Hepatocyte (in vitro differentiated cells): Measurements from ENCODE around the gene MFAP2. TPM values are rescaled to one million over a fixed set of nuclear protein-coding genes. Genes with fewer than 3 reads are reported as not detected.
"Not testable (repeated sequence)": the region's sequence is repeated elsewhere in the genome, so short reads cannot be mapped to it uniquely, and the experiment has no call there.

Experiments
- DNase-seq: peaks from one replicate; pipeline ENCODE4 v3.0.0-alpha.2; 2016; ENCODE audit warnings: low spot score
- H2AFZ ChIP-seq: fragments of 200-600 bp; sonication (generic); 2 replicates; pipeline ENCODE4 v1.6.0; 2016; ENCODE audit warnings: antibody characterized with exemption, mild to moderate bottlenecking
- H3K27ac ChIP-seq: fragments of 200-600 bp; sonication (generic); 2 replicates; pipeline ENCODE4 v1.5.1; 2016; ENCODE audit warnings: mild to moderate bottlenecking
- H3K27me3 ChIP-seq: fragments of 200-600 bp; sonication (generic); 2 replicates; pipeline ENCODE4 v1.6.1; 2016
- H3K36me3 ChIP-seq: fragments of 200-600 bp; sonication (generic); replicated peaks from 2 replicates; pipeline ENCODE4 v1.5.1; 2016; ENCODE audit warnings: low read depth; ENCODE audit not compliant: insufficient read depth
- H3K4me1 ChIP-seq: fragments of 200-600 bp; sonication (generic); 2 replicates; pipeline ENCODE4 v1.5.1; 2016; ENCODE audit warnings: mild to moderate bottlenecking, moderate library complexity; ENCODE audit not compliant: insufficient read depth
- H3K4me2 ChIP-seq: fragments of 200-600 bp; sonication (generic); 2 replicates; pipeline ENCODE4 v1.6.0; 2016
- H3K4me3 ChIP-seq: fragments of 200-600 bp; sonication (generic); 2 replicates; pipeline ENCODE4 v1.5.1; 2016; ENCODE audit warnings: mild to moderate bottlenecking
- H3K79me2 ChIP-seq: fragments of 200-600 bp; sonication (generic); 2 replicates; pipeline ENCODE4 v1.6.0; 2017; ENCODE audit warnings: mild to moderate bottlenecking
- H3K9me2 ChIP-seq: fragments of 200-600 bp; sonication (generic); replicated peaks from 2 replicates; pipeline ENCODE4 v1.6.0; 2017; ENCODE audit warnings: mild to moderate bottlenecking; ENCODE audit not compliant: insufficient read depth
- H3K9me3 ChIP-seq: fragments of 200-600 bp; sonication (generic); 2 replicates; pipeline ENCODE4 v1.5.1; 2016; ENCODE audit warnings: low read depth, mild to moderate bottlenecking
- H4K20me1 ChIP-seq: fragments of 200-600 bp; sonication (generic); 2 replicates; pipeline ENCODE4 v1.6.0; 2016; ENCODE audit warnings: mild to moderate bottlenecking; ENCODE audit not compliant: insufficient read depth, poor library complexity, severe bottlenecking
- CTCF ChIP-seq: fragments of 200-600 bp; sonication (generic); IDR thresholded peaks from 2 replicates; pipeline ENCODE4 v1.5.1; 2016; ENCODE audit warnings: antibody characterized with exemption, mild to moderate bottlenecking; ENCODE audit not compliant: poor library complexity
- EZH2 ChIP-seq: fragments of 200-600 bp; sonication (generic); IDR thresholded peaks from 2 replicates; pipeline ENCODE4 v1.6.1; 2016; ENCODE audit warnings: antibody characterized with exemption, mild to moderate bottlenecking, borderline replicate concordance
- EZH2phosphoT487 ChIP-seq: fragments of 200-600 bp; sonication (generic); IDR thresholded peaks from one replicate; pipeline ENCODE4 v1.6.1; 2018; ENCODE audit warnings: antibody characterized with exemption, mild to moderate bottlenecking, low read depth, moderate library complexity; ENCODE audit not compliant: unreplicated experiment, severe bottlenecking
- WGBS: methylation state at CpG from one replicate; pipeline ENCODE4 v1.1.6; 2016; ENCODE audit warnings: low lambda C conversion rate; ENCODE audit errors: missing lambda C conversion rate; 5-methylcytosine and 5-hydroxymethylcytosine counted together
- polyA plus RNA-seq: library from polyadenylated mRNA; unstranded; fragments of >200 nt; fragmentation: Nextera tagmentation; extraction: Ambion mirVana; gene quantifications from 2 replicates; pipeline ENCODE4 v1.2.1, GENCODE V29; 2016
- total RNA-seq: library from RNA; depleted of rRNA; stranded (reverse); fragments of >200 nt; gene quantifications from 2 replicates; pipeline ENCODE4 v1.2.3, GENCODE V29; 2014

Gene MFAP2
- total and polyA plus RNA-seq, 2 experiments from 2014 or later: 172 to 551 TPM

GRCh38 chr1:16938351-16939321 is 41.8 kb downstream of the MFAP2 start:
- TF ChIP-seq CTCF (no peak), EZH2phosphoT487 (no peak), EZH2 (no peak)
- Histone ChIP-seq H4K20me1 (no peaks in the 10 kb centered on the region), H3K36me3 (no peaks in the 10 kb centered on the region), H3K27ac (no peak overlapping the region), H3K4me1 (no peaks in the 10 kb centered on the region), H2AFZ (no peak overlapping the region), H3K4me2 (peak overlapping the region; percentile 56), H3K9me2 (no peaks in the 10 kb centered on the region), H3K4me3 (no peak overlapping the region), H3K9me3 (no peaks in the 10 kb centered on the region), H3K27me3 (no peaks in the 10 kb centered on the region), H3K79me2 (no peaks in the 10 kb centered on the region)
- DNase-seq: no peak
- 70% methylated on average over 30 of the region's 51 CpGs for WGBS

DNA sequence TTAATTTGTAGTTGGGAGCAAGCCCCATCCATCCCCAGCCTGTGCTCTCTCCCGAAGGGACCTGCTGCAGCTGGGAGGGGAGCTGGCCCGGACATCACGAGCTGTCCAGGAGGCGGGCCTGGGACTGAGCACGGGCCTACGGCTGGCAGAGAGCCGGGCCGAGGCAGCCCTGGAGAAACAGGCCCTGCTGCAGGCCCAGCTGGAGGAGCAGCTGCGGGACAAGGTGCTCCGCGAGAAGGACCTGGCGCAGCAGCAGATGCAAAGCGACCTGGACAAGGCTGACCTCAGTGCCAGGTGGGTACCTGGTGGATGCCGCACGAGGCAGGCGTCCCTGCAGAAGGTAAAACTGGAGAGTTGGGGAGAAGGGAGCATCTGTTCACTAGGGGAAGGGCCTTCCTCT is 43.8 kb downstream of the MFAP2 start:
- not testable (repeated sequence) for H2AFZ ChIP-seq, H3K79me2 ChIP-seq, H3K27ac ChIP-seq, DNase-seq, H3K4me1 ChIP-seq, H3K9me3 ChIP-seq, H4K20me1 ChIP-seq, H3K27me3 ChIP-seq, H3K9me2 ChIP-seq, H3K4me3 ChIP-seq, H3K4me2 ChIP-seq, H3K36me3 ChIP-seq
- 94% methylated on average over 16 of the region's 16 CpGs for WGBS

DNA sequence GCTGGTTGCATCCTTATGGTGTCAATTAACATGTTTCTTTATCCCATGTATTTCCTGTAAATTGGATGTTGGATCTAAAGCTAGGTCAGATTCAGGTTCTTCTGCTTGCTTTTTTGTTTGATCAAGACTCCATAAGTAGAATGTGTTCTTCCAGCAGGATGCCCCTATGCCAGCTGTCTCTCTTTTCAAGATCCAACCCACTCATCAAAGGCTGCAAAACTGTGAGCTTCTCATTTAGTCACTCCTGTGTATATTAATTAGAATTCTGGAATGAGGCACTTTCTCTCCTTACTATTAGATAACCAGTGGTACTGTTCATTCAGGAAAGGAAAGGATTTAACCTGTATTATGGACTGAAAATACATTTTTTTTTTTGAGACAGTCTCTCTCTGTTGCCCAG is 46.5 kb downstream of the MFAP2 start:
- H3K9me2 ChIP-seq, H3K27me3 ChIP-seq, H3K9me3 ChIP-seq, H3K79me2 ChIP-seq, H4K20me1 ChIP-seq, H2AFZ ChIP-seq, H3K4me2 ChIP-seq, H3K36me3 ChIP-seq, H3K4me3 ChIP-seq, DNase-seq, H3K27ac ChIP-seq, H3K4me1 ChIP-seq: not testable (repeated sequence)

DNA sequence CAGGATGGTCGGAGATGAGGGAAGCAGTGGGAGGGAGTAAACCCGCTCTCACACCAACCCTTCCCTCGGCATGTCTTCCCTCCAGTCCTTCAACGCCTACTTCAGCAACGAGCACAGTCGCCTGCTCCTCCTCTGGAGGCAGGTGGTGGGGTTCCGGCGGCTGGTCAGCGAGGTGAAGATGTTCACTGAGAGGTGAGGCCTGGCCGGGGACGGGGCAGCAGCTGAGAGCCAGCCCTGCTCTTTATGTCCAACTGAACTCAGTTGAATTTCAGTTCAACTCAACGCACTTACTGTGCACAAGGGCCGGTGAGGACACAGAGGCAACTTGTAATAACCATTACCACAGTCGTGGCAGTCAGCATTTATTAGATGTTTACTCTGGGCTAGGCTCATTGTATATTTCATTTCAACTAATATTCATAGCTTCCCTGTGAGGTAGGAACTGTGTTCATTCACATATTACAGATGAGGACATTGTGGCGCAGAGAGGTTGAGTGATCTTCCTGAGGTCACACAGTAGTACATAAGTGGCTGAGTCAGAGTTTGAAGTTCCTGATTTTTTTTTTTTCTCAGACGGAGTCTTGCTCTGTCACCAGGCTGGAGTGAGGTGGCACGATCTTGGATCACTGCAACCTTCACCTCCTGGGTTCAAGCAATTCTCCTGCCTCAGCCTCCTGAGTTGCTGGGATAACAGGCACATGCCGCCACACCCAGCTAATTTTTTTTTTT is 49.0 kb downstream of the MFAP2 start:
- not testable (repeated sequence) for H3K4me1 ChIP-seq, H3K27me3 ChIP-seq, H3K79me2 ChIP-seq, H3K4me2 ChIP-seq, H4K20me1 ChIP-seq, H3K36me3 ChIP-seq, H3K9me2 ChIP-seq, H3K27ac ChIP-seq, H2AFZ ChIP-seq, H3K4me3 ChIP-seq, H3K9me3 ChIP-seq, DNase-seq
- 93% methylated on average over 18 of the region's 18 CpGs for WGBS

- DNase-seq, H4K20me1 ChIP-seq, H3K27me3 ChIP-seq, H3K4me2 ChIP-seq, H3K79me2 ChIP-seq, H3K27ac ChIP-seq, H3K9me2 ChIP-seq, H2AFZ ChIP-seq, H3K4me3 ChIP-seq, H3K4me1 ChIP-seq, H3K36me3 ChIP-seq, H3K9me3 ChIP-seq: not testable (repeated sequence)
- 79% methylated on average over 20 of the region's 24 CpGs for WGBS
Observed at GRCh38 chr1:16929146-16930041, 51.0 kb downstream of the MFAP2 start.
